Measurements from ENCODE around the gene SNX10. TPM values are rescaled to one million over a fixed set of nuclear protein-coding genes. Genes with fewer than 3 reads are reported as not detected.

The SNX10 gene
- total and polyA plus RNA-seq, 8 donors, result 7.4 to 75.6 (median 10.3) TPM

- no peaks in the 10 kb centered on the region for H3K36me3 ChIP-seq
- peaks cover 0 to 37% of the 10 kb centered on the region in 2 donors for H3K4me1 ChIP-seq
- H3K4me3 ChIP-seq, result peak overlapping the region; percentile 47 to 55
- peak overlapping the region in 1 of 2 donors; percentile 86 for H3K27ac ChIP-seq
- no peaks in the 10 kb centered on the region for H3K9me3 ChIP-seq
- TF ChIP-seq CTCF (IDR thresholded peaks at IDR 0.05), result no peak
- DNase-seq (no peak), ATAC-seq (no peak)
- intact Hi-C loops (cut with DNase I), result no loop called here
- H3K27me3 ChIP-seq, result no peaks in the 10 kb centered on the region
Measured at GRCh38 chr7:26291251-26291650, 411 bp upstream of the SNX10 start.

- no peak for TF ChIP-seq CTCF (IDR thresholded peaks at IDR 0.05)
- Histone ChIP-seq H3K27ac (peak overlapping the region; percentile 39 to 86), H3K4me1 (peaks cover 0 to 43% of the 10 kb centered on the region in 2 donors), H3K36me3 (no peaks in the 10 kb centered on the region), H3K27me3 (no peaks in the 10 kb centered on the region), H3K9me3 (no peaks in the 10 kb centered on the region), H3K4me3 (peak overlapping the region in 1 of 2 donors; percentile 55)
- intact Hi-C loops (cut with DNase I), result no loop called here
- peak; percentile 27 for ATAC-seq
- peak in 1 of 4 donors; percentile 12 for DNase-seq
Measured at GRCh38 chr7:26292768-26293560, 1.3 kb downstream of the SNX10 start.

GRCh38 chr7:26293569-26294308 is 2.1 kb downstream of the SNX10 start:
- H3K9me3 ChIP-seq, result no peaks in the 10 kb centered on the region
- peak overlapping the region in 1 of 2 donors; percentile 55 for H3K4me3 ChIP-seq
- no peaks in the 10 kb centered on the region for H3K36me3 ChIP-seq
- H3K27ac ChIP-seq, result peak overlapping the region; percentile 28 to 86
- intact Hi-C loops (cut with DNase I), result no loop called here
- peaks cover 0 to 51% of the 10 kb centered on the region in 2 donors for H3K4me1 ChIP-seq
- ATAC-seq (peak; percentile 41), DNase-seq (no peak)
- no peak for TF ChIP-seq CTCF (IDR thresholded peaks at IDR 0.05)
- no peaks in the 10 kb centered on the region for H3K27me3 ChIP-seq

- H3K36me3 ChIP-seq, result no peaks in the 10 kb centered on the region
- DNase-seq, result no peak
- H3K27me3 ChIP-seq, result no peaks in the 10 kb centered on the region
- no peak overlapping the region for H3K4me3 ChIP-seq
- TF ChIP-seq CTCF (IDR thresholded peaks at IDR 0.05), result no peak
- no peaks in the 10 kb centered on the region for H3K9me3 ChIP-seq
- H3K4me1 ChIP-seq, result peaks cover 0 to 57% of the 10 kb centered on the region in 2 donors
- peak overlapping the region in 1 of 2 donors; percentile 86 for H3K27ac ChIP-seq
- intact Hi-C loops (cut with DNase I), result no loop called here
- no peak for ATAC-seq
Measured at GRCh38 chr7:26295015-26295414, 3.4 kb downstream of the SNX10 start.

- H3K4me3 ChIP-seq, result no peak overlapping the region
- H3K27ac ChIP-seq, result no peak overlapping the region
- ATAC-seq (no peak), DNase-seq (no peak)
- peaks cover 0 to 62% of the 10 kb centered on the region in 2 donors for H3K4me1 ChIP-seq
- TF ChIP-seq CTCF (IDR thresholded peaks at IDR 0.05), result no peak
- no peaks in the 10 kb centered on the region for H3K36me3 ChIP-seq
- H3K27me3 ChIP-seq, result no peaks in the 10 kb centered on the region
- H3K9me3 ChIP-seq, result no peaks in the 10 kb centered on the region
- intact Hi-C loops (cut with DNase I), result no loop called here
Measured at GRCh38 chr7:26295586-26295985, 3.9 kb downstream of the SNX10 start.
